Measurements from ENCODE around the gene ISOC1. TPM values are rescaled to one million over a fixed set of nuclear protein-coding genes. Genes with fewer than 3 reads are reported as not detected.

The ISOC1 gene
- total and polyA plus RNA-seq, 8 donors = 22.7 to 51.6 (median 41.7) TPM

GRCh38 chr5:129098488-129099183, 4.1 kb downstream of the ISOC1 start:
- Histone ChIP-seq H3K4me1 (peaks cover 0 to 16% of the 10 kb centered on the region in 2 donors), H3K4me3 (no peak overlapping the region), H3K9me3 (no peaks in the 10 kb centered on the region), H3K36me3 (no peaks in the 10 kb centered on the region), H3K27ac (no peak overlapping the region), H3K27me3 (no peaks in the 10 kb centered on the region)
- intact Hi-C loops (cut with DNase I) = no loop called here
- no peak for ATAC-seq
- DNase-seq = no peak
- no peak for TF ChIP-seq CTCF (IDR thresholded peaks at IDR 0.05)

- Histone ChIP-seq H3K27ac (no peak overlapping the region), H3K4me1 (peaks cover 0 to 16% of the 10 kb centered on the region in 2 donors), H3K9me3 (no peaks in the 10 kb centered on the region), H3K27me3 (no peaks in the 10 kb centered on the region), H3K36me3 (no peaks in the 10 kb centered on the region), H3K4me3 (no peak overlapping the region)
- DNase-seq (no peak), ATAC-seq (no peak)
- intact Hi-C loops (cut with DNase I) = no loop called here
- no peak for TF ChIP-seq CTCF (IDR thresholded peaks at IDR 0.05)
Observed at GRCh38 chr5:129099184-129099569, 4.6 kb downstream of the ISOC1 start.

GRCh38 chr5:129101794-129102193, 7.2 kb downstream of the ISOC1 start:
- Histone ChIP-seq H3K27me3 (no peaks in the 10 kb centered on the region), H3K27ac (no peak overlapping the region), H3K4me1 (peaks cover 0 to 9% of the 10 kb centered on the region in 2 donors), H3K4me3 (no peak overlapping the region), H3K36me3 (peaks cover 0 to under 1% of the 10 kb centered on the region in 2 donors), H3K9me3 (no peaks in the 10 kb centered on the region)
- intact Hi-C loops (cut with DNase I) = no loop called here
- no peak for DNase-seq
- ATAC-seq = no peak
- no peak for TF ChIP-seq CTCF (IDR thresholded peaks at IDR 0.05)

GRCh38 chr5:129103397-129103796, 8.8 kb downstream of the ISOC1 start:
- Histone ChIP-seq H3K27me3 (no peaks in the 10 kb centered on the region), H3K36me3 (peaks cover 0 to 13% of the 10 kb centered on the region in 2 donors), H3K9me3 (no peaks in the 10 kb centered on the region), H3K4me1 (peaks cover 0 to 5% of the 10 kb centered on the region in 2 donors), H3K4me3 (no peak overlapping the region), H3K27ac (no peak overlapping the region)
- no peak for DNase-seq
- no peak for TF ChIP-seq CTCF (IDR thresholded peaks at IDR 0.05)
- intact Hi-C loops (cut with DNase I) = no loop called here
- no peak for ATAC-seq

- Histone ChIP-seq H3K9me3 (no peaks in the 10 kb centered on the region), H3K4me1 (no peaks in the 10 kb centered on the region), H3K36me3 (peaks cover 0 to 20% of the 10 kb centered on the region in 2 donors), H3K27me3 (no peaks in the 10 kb centered on the region), H3K4me3 (no peak overlapping the region), H3K27ac (no peak overlapping the region)
- no peak for TF ChIP-seq CTCF (IDR thresholded peaks at IDR 0.05)
- no peak for DNase-seq
- intact Hi-C loops (cut with DNase I) = no loop called here
- no peak for ATAC-seq
Observed at GRCh38 chr5:129104915-129105455, 10.4 kb downstream of the ISOC1 start.

Data from left lung (tissue), 10 donors.